A549 treated with AZD9567 at 1 μM for 4 hours (cell line): ENCODE measurements around the gene TSPAN15. TPM values are rescaled to one million over a fixed set of nuclear protein-coding genes. Genes with fewer than 3 reads are reported as not detected.

Experiments used
- total RNA-seq: library from RNA; stranded (reverse); fragments of 200-300 nt; extraction: Qiagen RNA extraction; gene quantifications from 5 replicates; pipeline ENCODE4 v1.2.3, GENCODE V29; 2022; ENCODE audit not compliant: insufficient read depth

Gene TSPAN15
- 68.5 to 97.1 TPM (median 91.6 TPM) in 5 replicates for total RNA-seq

DNA sequence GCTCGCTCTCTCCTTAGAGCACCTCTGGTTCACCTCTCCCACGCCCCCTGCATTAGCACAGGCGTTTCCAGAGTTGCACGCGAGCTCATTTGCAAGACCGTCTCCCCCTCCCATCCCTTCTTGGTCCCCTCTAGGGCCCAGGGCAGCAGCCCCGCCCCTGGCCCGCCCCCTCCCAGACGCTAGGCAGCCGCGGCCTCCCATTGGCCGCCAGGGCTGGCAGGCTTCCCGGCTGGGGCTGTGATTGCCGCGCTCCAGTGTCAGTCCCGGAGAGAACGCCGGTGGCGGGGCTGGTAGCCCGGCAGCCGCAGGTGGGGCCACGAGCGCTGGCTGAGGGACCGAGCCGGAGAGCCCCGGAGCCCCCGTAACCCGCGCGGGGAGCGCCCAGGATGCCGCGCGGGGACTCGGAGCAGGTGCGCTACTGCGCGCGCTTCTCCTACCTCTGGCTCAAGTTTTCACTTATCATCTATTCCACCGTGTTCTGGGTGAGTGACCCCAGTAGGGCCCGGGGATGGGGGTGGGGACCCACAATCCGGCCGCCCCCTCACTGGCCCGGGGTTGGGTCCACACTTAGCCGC is at the start of gene TSPAN15:
Gene TSPAN15, plus strand, starts transcription at position 257 of the 575 bp plus-strand sequence. Its CDS starts 130 bp downstream, at position 387.

DNA sequence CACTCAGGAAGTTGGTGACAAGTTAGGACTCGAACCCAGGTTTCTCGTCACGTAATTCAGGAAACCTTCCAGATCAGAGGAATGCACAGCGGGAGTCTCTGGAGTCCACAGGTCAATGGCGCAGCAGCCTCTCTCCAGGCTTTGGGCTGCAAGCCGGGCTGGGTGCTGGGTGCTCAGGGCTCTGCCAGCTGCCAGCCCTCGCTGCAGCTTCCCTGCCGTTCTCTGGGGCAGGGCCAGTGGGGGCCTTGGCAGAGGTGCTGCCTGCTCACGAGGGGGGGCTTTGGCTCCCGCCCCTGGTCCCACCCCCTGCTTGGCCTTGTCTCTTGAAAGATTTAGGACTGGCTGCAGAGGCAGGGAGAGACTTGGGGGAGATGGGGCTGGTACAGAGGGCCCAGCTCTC is 34.6 kb upstream of the TSPAN15 start, which contains the start of gene TACR2:
Gene TACR2, minus strand, starts transcription at position 224 of the 400 bp plus-strand sequence. CDS start 595 bp downstream, outside the sequence.

Other genes starting within 250 kb of the TSPAN15 start
- 8.0 to 12.8 TPM (median 9.4 TPM) in 5 replicates for gene HKDC1, start 231.1 kb upstream of the TSPAN15 start, total RNA-seq
- 35.6 to 39.7 TPM (median 38.6 TPM) in 5 replicates for gene HK1, start 173.0 kb upstream of the TSPAN15 start, total RNA-seq
- gene TACR2, start 34.5 kb upstream of the TSPAN15 start, total RNA-seq: 0.06 to 0.17 TPM (median 0.16 TPM) in 4 of 5 replicates, not detected in the other
- not detected in 5 replicates for gene NEUROG3, start 122.0 kb downstream of the TSPAN15 start, total RNA-seq
- gene FAM241B, start 178.8 kb downstream of the TSPAN15 start, total RNA-seq: 6.3 to 18.6 TPM (median 17.0 TPM) in 5 replicates